ENCODE results near the gene THSD7A. TPM values are rescaled to one million over a fixed set of nuclear protein-coding genes. Genes with fewer than 3 reads are reported as not detected.

THSD7A gene
- total and polyA plus RNA-seq, 9 of the 15 experiments (the other 6 are each of a cell fraction or from before 2014, with no cell fraction given) = 0.01 to 0.02 TPM; not detected in 7

DNA sequence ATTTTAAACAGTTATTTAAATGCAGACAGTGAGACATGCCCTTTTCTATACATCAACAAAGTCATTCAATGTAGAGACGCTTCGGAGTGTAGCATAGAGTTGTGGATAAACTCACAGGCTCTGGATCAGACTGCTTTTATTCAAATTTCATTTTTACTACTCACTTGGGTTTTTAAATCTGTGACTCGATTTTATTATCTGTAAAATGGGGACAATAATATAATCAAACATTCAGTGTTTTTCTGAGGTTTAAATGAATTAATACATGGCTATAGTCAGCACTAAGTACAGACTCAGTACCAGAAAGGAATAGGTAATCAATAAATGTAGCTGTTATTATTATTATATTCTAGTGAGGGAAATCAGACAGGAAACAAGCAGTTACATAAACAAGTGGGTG, 43.4 kb downstream of the THSD7A start (continued):
- TF ChIP-seq, protein P1, sequence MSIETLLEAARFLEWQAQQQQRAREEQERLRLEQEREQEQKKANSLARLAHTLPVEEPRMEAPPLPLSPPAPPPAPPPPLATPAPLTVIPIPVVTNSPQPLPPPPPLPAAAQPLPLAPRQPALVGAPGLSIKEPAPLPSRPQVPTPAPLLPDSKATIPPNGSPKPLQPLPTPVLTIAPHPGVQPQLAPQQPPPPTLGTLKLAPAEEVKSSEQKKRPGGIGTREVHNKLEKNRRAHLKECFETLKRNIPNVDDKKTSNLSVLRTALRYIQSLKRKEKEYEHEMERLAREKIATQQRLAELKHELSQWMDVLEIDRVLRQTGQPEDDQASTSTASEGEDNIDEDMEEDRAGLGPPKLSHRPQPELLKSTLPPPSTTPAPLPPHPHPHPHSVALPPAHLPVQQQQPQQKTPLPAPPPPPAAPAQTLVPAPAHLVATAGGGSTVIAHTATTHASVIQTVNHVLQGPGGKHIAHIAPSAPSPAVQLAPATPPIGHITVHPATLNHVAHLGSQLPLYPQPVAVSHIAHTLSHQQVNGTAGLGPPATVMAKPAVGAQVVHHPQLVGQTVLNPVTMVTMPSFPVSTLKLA (conservative IDR thresholded peaks at IDR 0.05) = no peak
- TF ChIP-seq ZNF134 (CRISPR knock-in tag; conservative IDR thresholded peaks at IDR 0.05) (no peak), ZNF197 (CRISPR knock-in tag; IDR thresholded peaks at IDR 0.05; ENCODE audit: low read depth) (no peak), IRF1 (CRISPR knock-in tag; IDR thresholded peaks at IDR 0.05; ENCODE audit: borderline replicate concordance) (no peak), ZBTB34 (CRISPR knock-in tag; IDR thresholded peaks at IDR 0.05) (no peak), TEAD1 (CRISPR knock-in tag; IDR thresholded peaks at IDR 0.05) (no peak), PREB (CRISPR knock-in tag; IDR thresholded peaks at IDR 0.05) (no peak), ATF6 (CRISPR knock-in tag; IDR thresholded peaks at IDR 0.05) (no peak)
